Measurements from ENCODE around the gene SAPCD2.
A peak's percentile ranks its signal among the peaks of the same experiment; 100 is the strongest.

Gene SAPCD2

GRCh38 chr9:137097761-137098462, 27.6 kb upstream of the SAPCD2 start:
- H3K9me3 ChIP-seq (ENCODE audit: severe bottlenecking): no peaks in the 10 kb centered on the region
- peaks cover 66% of the 10 kb centered on the region for H3K36me3 ChIP-seq (ENCODE audit: low read depth)
- no peaks in the 10 kb centered on the region for H3K4me1 ChIP-seq (ENCODE audit: insufficient read depth, poor library complexity, severe bottlenecking)
- no peak for TF ChIP-seq CTCF (IDR thresholded peaks at IDR 0.05; ENCODE audit: poor library complexity, severe bottlenecking)
- no peak overlapping the region for H3K27ac ChIP-seq (ENCODE audit: poor library complexity, severe bottlenecking)
- H3K4me3 ChIP-seq (ENCODE audit: severe bottlenecking): no peak overlapping the region
- DNase-seq (ENCODE audit: low spot score): no peak
- no peaks in the 10 kb centered on the region for H3K27me3 ChIP-seq (ENCODE audit: insufficient read depth, poor library complexity, severe bottlenecking)
- ATAC-seq (ENCODE audit: low read depth): no peak

- no peaks in the 10 kb centered on the region for H3K9me3 ChIP-seq (ENCODE audit: severe bottlenecking)
- H3K4me1 ChIP-seq (ENCODE audit: insufficient read depth, poor library complexity, severe bottlenecking): no peaks in the 10 kb centered on the region
- H3K4me3 ChIP-seq (ENCODE audit: severe bottlenecking): no peak overlapping the region
- ATAC-seq (ENCODE audit: low read depth) (no peak), DNase-seq (ENCODE audit: low spot score) (no peak)
- no peaks in the 10 kb centered on the region for H3K27me3 ChIP-seq (ENCODE audit: insufficient read depth, poor library complexity, severe bottlenecking)
- TF ChIP-seq CTCF (IDR thresholded peaks at IDR 0.05; ENCODE audit: poor library complexity, severe bottlenecking): no peak
- H3K27ac ChIP-seq (ENCODE audit: poor library complexity, severe bottlenecking): no peak overlapping the region
- H3K36me3 ChIP-seq (ENCODE audit: low read depth): peaks cover 74% of the 10 kb centered on the region
Observed at GRCh38 chr9:137096785-137097546, 26.6 kb upstream of the SAPCD2 start.

GRCh38 chr9:137095664-137096517, 25.5 kb upstream of the SAPCD2 start:
- Histone ChIP-seq H3K36me3 (ENCODE audit: low read depth) (peaks cover 69% of the 10 kb centered on the region), H3K27ac (ENCODE audit: poor library complexity, severe bottlenecking) (no peak overlapping the region), H3K27me3 (ENCODE audit: insufficient read depth, poor library complexity, severe bottlenecking) (no peaks in the 10 kb centered on the region), H3K9me3 (ENCODE audit: severe bottlenecking) (no peaks in the 10 kb centered on the region), H3K4me3 (ENCODE audit: severe bottlenecking) (no peak overlapping the region), H3K4me1 (ENCODE audit: insufficient read depth, poor library complexity, severe bottlenecking) (no peaks in the 10 kb centered on the region)
- ATAC-seq (ENCODE audit: low read depth): peak; percentile 50; the same call in 2 of the 3 replicates
- peak; percentile 13 for TF ChIP-seq CTCF (IDR thresholded peaks at IDR 0.05; ENCODE audit: poor library complexity, severe bottlenecking)
- no peak for DNase-seq (ENCODE audit: low spot score)

- H3K4me1 ChIP-seq (ENCODE audit: insufficient read depth, poor library complexity, severe bottlenecking): peaks cover 16% of the 10 kb centered on the region
- ATAC-seq (ENCODE audit: low read depth) (no peak), DNase-seq (ENCODE audit: low spot score) (no peak)
- H3K27me3 ChIP-seq (ENCODE audit: insufficient read depth, poor library complexity, severe bottlenecking): no peaks in the 10 kb centered on the region
- no peak for TF ChIP-seq CTCF (IDR thresholded peaks at IDR 0.05; ENCODE audit: poor library complexity, severe bottlenecking)
- H3K9me3 ChIP-seq (ENCODE audit: severe bottlenecking): no peaks in the 10 kb centered on the region
- no peak overlapping the region for H3K27ac ChIP-seq (ENCODE audit: poor library complexity, severe bottlenecking)
- H3K4me3 ChIP-seq (ENCODE audit: severe bottlenecking): no peak overlapping the region
- H3K36me3 ChIP-seq (ENCODE audit: low read depth): peaks cover 31% of the 10 kb centered on the region
Observed at GRCh38 chr9:137089232-137089947, 19.0 kb upstream of the SAPCD2 start.
